Activated CD4-positive, CD25-positive, alpha-beta regulatory T cell treated with anti-CD3 and anti-CD28 coated beads, Interleukin-2, amount 50 U/mL, for 16 hours (primary cell): Measurements from ENCODE around the gene EXOSC6.
A peak's percentile ranks its signal among the peaks of the same experiment; 100 is the strongest.
"Not testable (repeated sequence)": the region's sequence is repeated elsewhere in the genome, so short reads cannot be mapped to it uniquely, and the experiment has no call there.

Experiments used
- DNase-seq: peaks from one replicate; pipeline ENCODE4 v3.0.0-alpha.2; 2020; ENCODE audit warnings: low read depth, low spot score

Gene EXOSC6

GRCh38 chr16:70251629-70252354, at the start of gene EXOSC6:
EXOSC6 (minus strand) TSS chr16:70251940; CDS start chr16:70251900, 40 bp downstream.
- peak; percentile 81 for DNase-seq

DNA sequence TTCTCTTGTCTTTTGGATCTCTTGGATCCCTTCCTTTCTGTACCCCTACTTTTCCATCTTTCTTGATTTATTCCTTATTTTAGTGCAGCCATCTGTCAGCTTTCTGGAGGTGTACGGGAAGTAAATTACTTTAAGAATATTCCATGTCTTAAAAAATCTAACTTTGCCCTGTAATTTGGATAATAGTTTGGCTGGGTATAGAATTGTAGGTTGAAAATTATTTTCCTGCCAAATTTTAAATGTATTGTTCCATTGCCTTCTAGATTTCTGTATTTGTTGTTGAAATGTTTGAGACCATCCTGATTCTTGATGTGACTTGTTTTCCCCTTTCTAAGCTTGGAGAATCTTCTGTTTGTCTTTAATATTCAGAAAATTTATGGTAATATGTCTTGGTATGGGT, 49.4 kb upstream of the EXOSC6 start:
- no peak for DNase-seq

GRCh38 chr16:70298988-70299938, 47.5 kb upstream of the EXOSC6 start, which contains the start of gene DDX19B:
DDX19B (plus strand) TSS chr16:70299186; CDS start chr16:70299298, 112 bp downstream.
- DNase-seq = peak; percentile 21

DNA sequence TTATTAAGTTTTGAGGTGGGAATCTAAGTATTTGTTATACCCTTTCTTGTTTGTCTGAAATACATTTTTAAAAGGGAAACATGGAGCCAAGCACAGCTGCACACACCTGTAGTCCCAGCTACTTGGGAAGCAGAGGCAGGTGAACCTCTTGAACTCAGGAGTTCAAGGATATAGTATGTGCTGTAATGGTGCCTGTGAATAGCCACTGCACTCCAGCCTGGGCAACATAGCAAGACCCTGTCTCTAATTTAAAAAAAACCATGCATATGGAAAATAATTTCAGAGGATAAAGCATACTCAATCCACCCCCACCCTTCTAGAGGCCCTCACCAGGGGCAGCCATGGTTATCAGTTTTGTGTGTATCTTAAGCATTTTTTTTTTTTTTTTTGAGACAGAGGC, 43.9 kb upstream of the EXOSC6 start:
- DNase-seq = no peak

GRCh38 chr16:70294385-70295025, 42.8 kb upstream of the EXOSC6 start:
- no peak for DNase-seq

- not testable (repeated sequence) for DNase-seq
These were observed 40.4 kb upstream of the EXOSC6 start for GRCh38 chr16:70292148-70292547.

DNA sequence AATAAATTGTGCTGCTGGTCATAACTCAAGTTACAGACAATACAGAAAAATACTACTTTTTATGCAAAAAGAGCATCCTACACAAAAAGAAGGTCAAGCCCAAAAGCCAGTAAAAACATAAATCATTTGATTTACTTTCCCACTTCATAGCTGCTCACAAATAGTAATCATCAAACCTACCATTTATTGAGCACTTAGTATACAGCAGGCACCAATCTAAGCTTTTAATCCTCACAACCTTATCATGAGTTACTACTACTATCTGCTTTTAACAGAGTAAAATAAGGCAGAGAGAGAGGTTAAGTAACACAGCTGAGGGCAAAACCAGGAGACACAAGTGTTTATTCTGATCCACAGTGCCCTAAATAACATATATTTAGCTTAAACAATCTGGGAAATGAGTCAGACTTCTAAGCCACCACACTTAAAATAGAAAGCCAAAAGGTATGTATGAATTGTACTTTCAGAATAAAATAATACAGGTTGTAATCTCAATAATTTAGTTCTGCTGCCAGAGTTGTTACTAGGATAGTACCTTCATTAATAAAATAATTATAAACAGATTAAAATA, 39.3 kb upstream of the EXOSC6 start:
- no peak for DNase-seq

DNA sequence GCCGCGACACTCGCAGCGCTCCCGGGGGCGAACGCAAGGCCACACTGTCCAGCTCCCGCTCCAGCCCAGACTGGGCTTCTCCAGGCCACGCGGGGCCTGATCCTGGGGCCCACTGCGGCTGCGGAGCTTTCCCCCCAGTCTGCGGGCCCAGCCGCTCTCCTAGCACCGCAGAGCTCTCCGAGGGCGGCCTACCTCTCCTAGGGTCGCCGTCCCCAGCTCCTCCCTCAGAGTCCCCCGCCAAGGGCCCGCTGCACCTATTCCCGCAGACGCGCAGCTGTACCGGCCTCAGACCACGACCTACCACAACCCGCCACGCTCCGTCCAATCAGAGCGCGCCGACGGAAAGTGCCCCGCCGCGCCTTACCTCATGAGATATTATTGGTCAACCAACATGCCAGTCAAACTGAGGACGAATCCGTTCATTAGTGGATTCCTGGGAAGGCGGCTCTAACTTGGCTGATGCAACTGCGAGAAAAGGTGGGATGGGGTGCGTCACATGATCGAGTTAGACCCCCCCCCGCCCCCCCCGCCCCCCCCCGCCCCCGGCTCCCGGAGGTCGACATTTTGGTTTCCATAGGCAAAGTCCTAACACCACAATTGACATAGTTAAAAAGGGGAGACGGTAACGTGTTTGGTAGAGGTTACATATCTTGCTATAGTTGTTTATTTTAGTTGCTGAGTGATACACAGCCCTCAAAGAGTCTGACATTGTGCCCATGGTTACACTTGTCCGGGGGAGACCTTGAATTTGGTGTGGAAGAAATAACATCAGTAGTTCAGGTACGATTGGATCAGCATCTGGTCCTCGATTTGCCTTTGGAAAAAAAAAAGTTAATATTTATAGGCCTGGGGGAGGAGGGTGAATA, 37.7 kb upstream of the EXOSC6 start, which contains the start of gene AARS1:
AARS1 (minus strand) TSS at position 278 of the 866 bp plus-strand sequence. CDS start 6,743 bp downstream, outside the sequence.
- peak; percentile 91 for DNase-seq

DNA sequence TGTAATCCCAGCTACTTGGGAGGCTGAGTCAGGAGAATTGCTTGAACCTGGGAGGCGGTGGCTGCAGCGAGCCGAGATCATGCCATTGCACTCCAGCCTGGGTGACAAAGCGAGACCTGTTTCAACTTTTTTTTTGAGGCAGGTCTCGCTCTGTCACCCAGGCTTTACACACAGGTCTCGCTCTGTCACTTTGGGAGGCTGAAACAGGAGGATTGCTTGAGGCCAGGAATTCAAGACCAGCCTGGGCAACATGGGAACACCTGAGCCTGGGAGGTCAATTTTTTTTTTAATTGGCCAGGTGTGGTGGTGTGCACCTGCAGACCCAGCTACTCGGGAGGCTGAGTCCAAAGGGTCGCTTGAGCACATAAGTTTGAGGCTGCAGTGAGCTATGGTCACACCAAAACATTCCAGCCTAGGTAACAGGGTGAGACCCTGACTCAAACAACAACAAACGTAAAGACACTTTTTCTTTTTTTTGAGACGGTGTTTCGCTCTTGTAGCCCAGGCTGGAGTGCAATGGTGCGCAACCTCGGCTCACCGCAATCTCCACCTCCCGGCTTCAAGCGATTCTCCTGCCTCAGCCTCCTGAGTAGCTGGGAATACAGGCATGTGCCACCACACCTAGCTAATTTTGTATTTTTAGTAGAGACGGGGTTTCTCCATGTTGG, 35.7 kb upstream of the EXOSC6 start:
- DNase-seq = not testable (repeated sequence)

DNA sequence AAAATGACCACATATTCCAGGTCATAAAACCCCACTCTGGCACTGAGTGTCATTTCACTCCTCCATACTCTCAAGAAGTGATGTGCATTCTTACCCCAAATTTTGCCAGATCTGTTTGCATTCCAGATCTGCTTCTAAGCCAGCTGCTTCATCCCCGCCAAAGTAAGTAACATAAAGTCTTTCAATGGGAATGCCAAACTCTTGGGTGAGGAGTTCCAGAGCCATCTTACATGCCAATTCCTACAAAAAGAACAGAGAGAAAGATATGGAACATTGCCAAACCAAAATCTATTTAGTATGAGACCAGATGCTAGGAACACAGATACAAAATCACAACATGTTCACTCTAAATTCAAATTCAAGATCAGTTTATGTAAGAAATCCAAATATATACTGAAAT, 24.7 kb upstream of the EXOSC6 start:
- DNase-seq = no peak

DNA sequence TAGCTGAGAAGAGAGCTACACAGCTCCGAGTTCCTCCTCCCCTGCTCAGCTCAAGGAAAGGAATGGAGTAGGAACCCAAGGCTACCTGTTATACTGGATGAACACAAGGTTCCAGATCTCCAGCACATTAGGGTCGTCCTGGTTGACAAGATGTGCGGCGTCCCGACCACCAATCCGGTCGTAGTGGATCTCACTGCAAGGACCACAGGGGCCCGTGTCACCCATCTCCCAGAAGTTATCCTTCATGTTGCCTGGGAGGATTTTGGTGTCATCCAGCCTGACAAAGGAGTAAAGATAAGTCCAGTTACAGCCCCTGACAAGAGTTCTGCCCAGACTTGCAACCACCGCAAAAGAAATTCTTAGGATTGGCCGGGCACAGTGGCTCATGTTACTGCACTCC, 20.0 kb upstream of the EXOSC6 start:
- no peak for DNase-seq

DNA sequence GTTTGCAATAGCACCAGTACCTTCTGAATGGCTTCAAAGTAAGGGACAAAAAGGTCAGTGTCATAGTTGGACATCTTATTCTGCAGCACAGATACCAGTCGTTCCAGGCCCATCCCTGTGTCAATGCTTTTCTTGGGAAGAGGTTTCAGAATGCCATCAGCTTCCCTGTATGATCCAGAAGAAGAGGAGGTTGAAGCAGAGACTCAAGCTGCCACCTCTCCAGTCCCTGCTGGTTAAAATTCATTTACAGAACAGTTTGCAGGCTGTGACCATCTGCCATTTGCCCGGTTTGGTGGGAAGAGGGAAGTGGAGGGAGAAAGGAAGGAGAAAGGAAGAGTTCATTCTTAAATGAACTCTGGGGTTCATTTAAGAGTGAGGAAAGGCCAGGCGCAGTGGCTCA, 18.4 kb upstream of the EXOSC6 start:
- no peak for DNase-seq

GRCh38 chr16:70269471-70269870, 17.7 kb upstream of the EXOSC6 start:
- no peak for DNase-seq

DNA sequence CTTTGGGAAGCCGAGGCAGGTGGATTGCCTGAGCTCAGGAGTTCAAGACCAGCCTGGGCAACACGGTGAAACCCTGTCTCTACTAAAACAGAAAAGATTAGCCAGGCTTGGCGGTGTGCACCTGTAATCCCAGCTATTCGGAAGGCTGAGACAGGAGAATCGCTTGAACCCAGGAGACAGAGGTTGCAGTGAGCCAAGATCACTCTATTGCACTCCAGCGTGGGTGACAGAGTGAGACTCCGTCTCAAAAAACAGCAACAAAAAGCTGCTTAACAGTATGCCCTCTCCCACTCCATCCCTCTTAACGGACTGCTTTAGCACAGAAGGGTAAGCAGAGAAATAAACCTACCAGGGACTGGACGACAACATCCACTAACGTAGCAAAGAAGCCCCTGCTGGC, 16.2 kb upstream of the EXOSC6 start:
- DNase-seq = not testable (repeated sequence)

GRCh38 chr16:70267516-70267915, 15.8 kb upstream of the EXOSC6 start:
- DNase-seq = no peak

- DNase-seq = not testable (repeated sequence)
These were observed 8.2 kb upstream of the EXOSC6 start for GRCh38 chr16:70259903-70260302.

GRCh38 chr16:70258946-70259345, 7.2 kb upstream of the EXOSC6 start:
- no peak for DNase-seq

GRCh38 chr16:70258065-70258464, 6.3 kb upstream of the EXOSC6 start:
- no peak for DNase-seq

GRCh38 chr16:70257391-70257790, 5.7 kb upstream of the EXOSC6 start:
- DNase-seq = no peak

GRCh38 chr16:70255574-70255973, 3.8 kb upstream of the EXOSC6 start:
- DNase-seq = no peak
